GM12878 (cell line): ENCODE measurements around the gene MSRB2.

ENCODE experiments used
- BHLHE40 ChIP-seq, 2 experiments: fragments of 450-650 bp in 1 of 2; IDR thresholded peaks; 2 replicates each; pipeline ENCODE4 v1.6.1; 2011 to 2017; ENCODE audit warnings: low read depth in 2 of 2, borderline replicate concordance in 1 of 2, improper control_type of control experiment in 1 of 2, low read length in 1 of 2, mild to moderate bottlenecking in 1 of 2
- EZH2 ChIP-seq: IDR thresholded peaks from 2 replicates; pipeline ENCODE4 v1.6.1; 2012; ENCODE audit warnings: low read depth, mild to moderate bottlenecking, control low read depth, inconsistent platforms, low read length, borderline replicate concordance; ENCODE audit not compliant: control insufficient read depth
- FOXM1 ChIP-seq: IDR thresholded peaks from 2 replicates; pipeline ENCODE4 v1.6.1; 2012; ENCODE audit warnings: low read depth, mild to moderate bottlenecking, inconsistent platforms, low read length, moderate library complexity
- KAT2A ChIP-seq: conservative IDR thresholded peaks from 2 replicates; pipeline ENCODE4 v1.6.1; 2011; ENCODE audit warnings: low read depth, low read length; ENCODE audit not compliant: control insufficient read depth
- MAX ChIP-seq: IDR thresholded peaks from 2 replicates; pipeline ENCODE4 v1.6.1; 2012; ENCODE audit warnings: low read depth, low read length, improper control_type of control experiment
- MTA3 ChIP-seq: IDR thresholded peaks from 2 replicates; pipeline ENCODE4 v1.6.1; 2012; ENCODE audit warnings: low read length, inconsistent platforms, borderline replicate concordance
- NR2F1 ChIP-seq: fragments of 450-650 bp; conservative IDR thresholded peaks from 2 replicates; pipeline ENCODE4 v1.6.1; 2017; ENCODE audit warnings: mild to moderate bottlenecking
- POLR2A ChIP-seq: IDR thresholded peaks from 2 replicates; pipeline ENCODE4 v1.6.1; 2011; ENCODE audit warnings: low read depth, mild to moderate bottlenecking, low read length
- RFX5 ChIP-seq: IDR thresholded peaks from 2 replicates; pipeline ENCODE4 v1.6.1; 2011; ENCODE audit warnings: low read depth, low read length, improper control_type of control experiment
- YY1 ChIP-seq: IDR thresholded peaks from 2 replicates; pipeline ENCODE4 v1.6.1; 2011; ENCODE audit warnings: low read depth, mild to moderate bottlenecking, low read length
- TF ChIP-seq, protein P1 (sequence below): fragments of 450-650 bp; IDR thresholded peaks from 2 replicates; pipeline ENCODE4 v1.6.1; 2017; ENCODE audit warnings: mild to moderate bottlenecking
- TF ChIP-seq, protein P2 (sequence below), 3 experiments: IDR thresholded peaks in 2 of 3; conservative IDR thresholded peaks in 1 of 3; 2 replicates each; pipeline ENCODE4 v1.5.1; 2011; ENCODE audit warnings: low read depth in 3 of 3, low read length in 3 of 3, mild to moderate bottlenecking in 3 of 3, control low read depth in 2 of 3, moderate library complexity in 2 of 3, inconsistent platforms in 1 of 3, mixed read lengths in 1 of 3; ENCODE audit not compliant: control insufficient read depth in 2 of 3, insufficient read depth in 1 of 3; ENCODE audit errors: extremely low read depth in 1 of 3
- TF ChIP-seq, protein P3 (sequence below): IDR thresholded peaks from 2 replicates; pipeline ENCODE4 v1.6.1; 2012; ENCODE audit warnings: low read depth, low read length, improper control_type of control experiment

DNA sequence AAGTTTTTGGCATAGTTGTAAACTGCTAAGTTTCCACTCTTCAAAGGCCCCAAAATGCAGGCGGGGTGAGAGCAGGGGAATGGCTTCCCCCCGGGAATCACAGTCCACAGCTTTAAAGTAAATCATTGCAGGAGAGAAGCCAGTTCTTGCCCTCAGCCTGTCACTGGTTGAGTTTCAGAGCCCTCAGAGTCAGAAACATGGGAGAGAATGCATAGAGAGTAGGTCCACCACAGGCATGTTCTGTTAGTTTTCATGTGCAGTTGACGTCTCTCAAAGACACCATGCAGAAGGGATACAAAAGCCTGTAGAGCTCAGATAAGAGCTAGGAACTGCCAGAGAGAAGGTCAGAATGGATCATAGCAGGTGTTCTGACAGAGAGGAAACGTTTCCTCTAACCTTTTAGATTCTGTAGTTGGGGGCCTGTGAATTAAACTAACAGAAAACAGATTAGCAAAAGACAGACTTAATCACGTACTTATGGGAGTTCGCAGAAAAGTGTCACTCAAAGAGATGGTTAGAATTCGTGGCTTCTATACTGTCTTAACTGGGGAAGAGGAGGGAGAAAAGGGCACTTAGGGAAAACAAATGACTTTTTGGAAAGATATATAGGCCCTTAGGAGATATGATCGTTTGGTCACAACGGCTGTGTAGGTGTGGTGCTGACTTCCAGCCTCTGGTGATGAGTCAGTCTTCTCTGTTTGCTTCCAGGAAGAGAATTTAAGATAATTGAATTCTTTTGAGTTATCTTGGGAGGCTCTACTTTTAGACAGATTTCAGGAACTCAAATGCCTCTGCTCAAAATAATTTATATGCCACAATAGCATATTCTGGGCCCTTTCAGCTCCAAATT is 48.0 kb upstream of the MSRB2 start:
- TF ChIP-seq POLR2A: no peak
- TF ChIP-seq, protein P1, sequence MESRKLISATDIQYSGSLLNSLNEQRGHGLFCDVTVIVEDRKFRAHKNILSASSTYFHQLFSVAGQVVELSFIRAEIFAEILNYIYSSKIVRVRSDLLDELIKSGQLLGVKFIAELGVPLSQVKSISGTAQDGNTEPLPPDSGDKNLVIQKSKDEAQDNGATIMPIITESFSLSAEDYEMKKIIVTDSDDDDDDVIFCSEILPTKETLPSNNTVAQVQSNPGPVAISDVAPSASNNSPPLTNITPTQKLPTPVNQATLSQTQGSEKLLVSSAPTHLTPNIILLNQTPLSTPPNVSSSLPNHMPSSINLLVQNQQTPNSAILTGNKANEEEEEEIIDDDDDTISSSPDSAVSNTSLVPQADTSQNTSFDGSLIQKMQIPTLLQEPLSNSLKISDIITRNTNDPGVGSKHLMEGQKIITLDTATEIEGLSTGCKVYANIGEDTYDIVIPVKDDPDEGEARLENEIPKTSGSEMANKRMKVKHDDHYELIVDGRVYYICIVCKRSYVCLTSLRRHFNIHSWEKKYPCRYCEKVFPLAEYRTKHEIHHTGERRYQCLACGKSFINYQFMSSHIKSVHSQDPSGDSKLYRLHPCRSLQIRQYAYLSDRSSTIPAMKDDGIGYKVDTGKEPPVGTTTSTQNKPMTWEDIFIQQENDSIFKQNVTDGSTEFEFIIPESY: no peak
- TF ChIP-seq NR2F1: no peak
- TF ChIP-seq, protein P2, sequence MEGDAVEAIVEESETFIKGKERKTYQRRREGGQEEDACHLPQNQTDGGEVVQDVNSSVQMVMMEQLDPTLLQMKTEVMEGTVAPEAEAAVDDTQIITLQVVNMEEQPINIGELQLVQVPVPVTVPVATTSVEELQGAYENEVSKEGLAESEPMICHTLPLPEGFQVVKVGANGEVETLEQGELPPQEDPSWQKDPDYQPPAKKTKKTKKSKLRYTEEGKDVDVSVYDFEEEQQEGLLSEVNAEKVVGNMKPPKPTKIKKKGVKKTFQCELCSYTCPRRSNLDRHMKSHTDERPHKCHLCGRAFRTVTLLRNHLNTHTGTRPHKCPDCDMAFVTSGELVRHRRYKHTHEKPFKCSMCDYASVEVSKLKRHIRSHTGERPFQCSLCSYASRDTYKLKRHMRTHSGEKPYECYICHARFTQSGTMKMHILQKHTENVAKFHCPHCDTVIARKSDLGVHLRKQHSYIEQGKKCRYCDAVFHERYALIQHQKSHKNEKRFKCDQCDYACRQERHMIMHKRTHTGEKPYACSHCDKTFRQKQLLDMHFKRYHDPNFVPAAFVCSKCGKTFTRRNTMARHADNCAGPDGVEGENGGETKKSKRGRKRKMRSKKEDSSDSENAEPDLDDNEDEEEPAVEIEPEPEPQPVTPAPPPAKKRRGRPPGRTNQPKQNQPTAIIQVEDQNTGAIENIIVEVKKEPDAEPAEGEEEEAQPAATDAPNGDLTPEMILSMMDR (IDR thresholded peaks at IDR 0.05 in 2 of 3, conservative IDR thresholded peaks at IDR 0.05 in 1 of 3; ENCODE audit: control insufficient read depth in 2 of 3, extremely low read depth in 1 of 3, insufficient read depth in 1 of 3, low read depth in 3 of 3, low read length in 3 of 3): no peak
- TF ChIP-seq, protein P3, sequence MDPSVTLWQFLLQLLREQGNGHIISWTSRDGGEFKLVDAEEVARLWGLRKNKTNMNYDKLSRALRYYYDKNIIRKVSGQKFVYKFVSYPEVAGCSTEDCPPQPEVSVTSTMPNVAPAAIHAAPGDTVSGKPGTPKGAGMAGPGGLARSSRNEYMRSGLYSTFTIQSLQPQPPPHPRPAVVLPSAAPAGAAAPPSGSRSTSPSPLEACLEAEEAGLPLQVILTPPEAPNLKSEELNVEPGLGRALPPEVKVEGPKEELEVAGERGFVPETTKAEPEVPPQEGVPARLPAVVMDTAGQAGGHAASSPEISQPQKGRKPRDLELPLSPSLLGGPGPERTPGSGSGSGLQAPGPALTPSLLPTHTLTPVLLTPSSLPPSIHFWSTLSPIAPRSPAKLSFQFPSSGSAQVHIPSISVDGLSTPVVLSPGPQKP: no peak
- no peak for TF ChIP-seq FOXM1
- TF ChIP-seq YY1: no peak
- no peak for TF ChIP-seq BHLHE40 (IDR thresholded peaks at IDR 0.05; ENCODE audit: borderline replicate concordance in 1 of 2, low read depth in 2 of 2, low read length in 1 of 2)
- TF ChIP-seq EZH2: no peak
- no peak for TF ChIP-seq RFX5
- no peak for TF ChIP-seq KAT2A
- no peak for TF ChIP-seq MAX
- no peak for TF ChIP-seq MTA3
